ENCODE data around the gene TRIP10.
"Not testable (repeated sequence)": the region's sequence is repeated elsewhere in the genome, so short reads cannot be mapped to it uniquely, and the experiment has no call there.

TRIP10 gene

DNA sequence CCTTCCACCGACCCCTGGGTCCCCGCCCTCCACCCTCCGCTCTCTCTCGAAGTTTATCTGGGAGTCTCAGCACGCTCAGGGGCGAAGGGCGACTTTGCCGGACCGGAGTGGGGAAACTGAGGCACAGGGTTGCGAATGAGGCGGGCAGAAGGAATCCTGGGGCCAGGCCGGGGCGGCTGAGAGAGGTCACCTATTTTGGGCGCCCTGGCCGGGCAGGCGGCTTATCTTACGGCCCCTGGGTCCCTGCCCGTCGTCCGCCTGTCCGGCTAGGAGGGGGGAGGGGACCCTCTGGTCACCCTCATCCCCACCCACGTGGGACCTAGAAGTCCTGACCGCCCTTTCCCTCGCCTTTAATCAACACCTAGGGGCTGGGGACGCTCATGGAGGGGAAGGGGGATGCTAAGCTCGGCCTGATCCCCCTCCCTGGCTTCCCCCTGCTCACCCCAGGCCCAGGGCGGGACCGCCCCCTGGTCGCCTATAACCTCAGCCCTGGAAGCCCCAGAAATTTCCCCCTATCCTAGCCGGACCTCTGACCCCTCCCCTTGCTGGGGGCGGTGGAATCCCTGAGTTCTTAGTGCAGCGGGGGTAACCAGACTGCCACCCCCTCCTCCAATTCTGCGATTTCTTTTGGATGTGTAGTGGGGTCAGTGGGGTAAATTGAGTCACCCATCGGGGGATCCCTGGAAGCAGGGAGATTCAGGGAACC lies 556 bp downstream of the TRIP10 start:
- no peak for DNase-seq (ENCODE audit: low read depth, low spot score)

DNA sequence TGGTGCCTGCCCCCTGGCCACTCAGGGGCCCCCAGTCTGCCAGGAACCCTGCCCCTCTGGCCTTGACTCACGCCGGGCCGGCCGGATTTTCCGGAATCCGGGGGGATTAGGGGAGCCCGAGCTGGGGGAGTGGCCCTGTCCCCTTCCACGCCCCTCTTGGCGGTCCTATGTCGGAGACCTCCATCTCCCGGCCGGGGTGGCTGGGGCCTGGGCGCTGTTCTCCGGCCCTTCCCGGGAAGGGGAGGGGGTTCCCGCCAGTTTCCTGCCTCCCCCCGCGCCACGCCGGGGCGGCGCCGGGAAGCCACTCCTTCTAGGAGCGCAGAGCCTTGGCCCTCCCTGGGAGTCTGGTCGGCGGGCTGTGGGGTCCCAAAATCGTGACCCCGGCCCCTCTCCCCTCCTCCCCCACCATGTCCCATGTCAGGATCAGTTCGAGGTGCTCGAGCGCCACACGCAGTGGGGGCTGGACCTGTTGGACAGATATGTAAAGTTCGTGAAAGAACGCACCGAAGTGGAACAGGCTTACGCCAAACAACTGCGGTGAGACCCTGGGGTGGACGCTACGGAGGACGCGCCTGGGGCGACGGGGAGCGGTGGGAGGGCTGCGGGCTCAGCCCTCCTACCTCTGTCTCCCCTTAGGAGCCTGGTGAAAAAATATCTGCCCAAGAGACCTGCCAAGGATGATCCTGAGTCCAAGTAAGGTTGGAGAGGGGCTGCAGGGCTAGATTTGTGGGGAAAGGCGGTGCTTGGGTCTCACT lies 1.3 kb downstream of the TRIP10 start:
- no peak for DNase-seq (ENCODE audit: low read depth, low spot score)

DNA sequence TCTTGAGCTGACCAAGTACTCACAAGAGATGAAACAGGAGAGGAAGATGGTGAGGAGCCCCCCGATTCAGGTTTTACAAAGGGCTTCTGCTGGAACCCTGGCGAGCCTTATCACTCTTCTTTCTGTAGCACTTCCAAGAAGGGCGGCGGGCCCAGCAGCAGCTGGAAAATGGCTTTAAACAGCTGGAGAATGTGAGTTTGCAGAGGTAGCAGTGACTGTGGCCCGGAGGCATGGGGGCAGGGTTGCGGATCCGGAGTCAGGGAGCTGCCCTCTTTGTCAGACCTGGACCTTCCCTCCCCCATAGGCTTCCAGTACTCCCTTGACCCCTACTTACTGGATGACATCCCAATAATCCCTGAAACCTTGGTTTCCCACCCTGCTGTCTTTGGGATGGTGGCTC lies 3.6 kb downstream of the TRIP10 start:
- no peak for DNase-seq (ENCODE audit: low read depth, low spot score)

DNA sequence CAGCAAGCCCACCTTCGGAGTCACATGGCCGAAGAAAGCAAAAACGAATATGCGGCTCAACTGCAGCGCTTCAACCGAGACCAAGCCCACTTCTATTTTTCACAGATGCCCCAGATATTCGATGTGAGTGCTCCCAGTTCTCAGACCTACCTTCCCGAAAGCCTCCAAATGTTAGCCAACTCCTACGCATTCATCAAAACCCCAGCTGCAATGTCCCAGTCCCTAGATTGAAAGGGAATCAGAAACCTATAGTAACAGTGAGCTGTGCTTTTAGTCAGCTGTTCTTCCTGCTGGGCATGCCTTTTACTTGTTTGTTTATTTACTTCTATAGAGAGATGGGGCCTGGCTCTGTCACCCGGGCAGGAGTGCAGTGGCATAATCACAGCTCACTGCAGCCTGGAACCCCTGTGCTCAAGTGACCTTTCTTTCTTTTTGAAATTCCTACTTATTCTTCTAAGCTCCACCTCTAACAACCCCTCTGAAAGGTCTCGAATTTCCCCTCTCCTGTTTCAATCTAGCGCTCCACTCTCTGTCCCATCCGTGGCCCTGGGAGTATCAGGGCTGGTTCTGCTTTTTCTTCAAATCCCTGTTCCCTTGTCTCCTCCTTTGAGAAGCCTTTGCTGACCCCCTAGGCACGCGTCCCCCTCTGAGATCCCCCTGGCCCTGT lies 4.4 kb downstream of the TRIP10 start:
- no peak for DNase-seq (ENCODE audit: low read depth, low spot score)

DNA sequence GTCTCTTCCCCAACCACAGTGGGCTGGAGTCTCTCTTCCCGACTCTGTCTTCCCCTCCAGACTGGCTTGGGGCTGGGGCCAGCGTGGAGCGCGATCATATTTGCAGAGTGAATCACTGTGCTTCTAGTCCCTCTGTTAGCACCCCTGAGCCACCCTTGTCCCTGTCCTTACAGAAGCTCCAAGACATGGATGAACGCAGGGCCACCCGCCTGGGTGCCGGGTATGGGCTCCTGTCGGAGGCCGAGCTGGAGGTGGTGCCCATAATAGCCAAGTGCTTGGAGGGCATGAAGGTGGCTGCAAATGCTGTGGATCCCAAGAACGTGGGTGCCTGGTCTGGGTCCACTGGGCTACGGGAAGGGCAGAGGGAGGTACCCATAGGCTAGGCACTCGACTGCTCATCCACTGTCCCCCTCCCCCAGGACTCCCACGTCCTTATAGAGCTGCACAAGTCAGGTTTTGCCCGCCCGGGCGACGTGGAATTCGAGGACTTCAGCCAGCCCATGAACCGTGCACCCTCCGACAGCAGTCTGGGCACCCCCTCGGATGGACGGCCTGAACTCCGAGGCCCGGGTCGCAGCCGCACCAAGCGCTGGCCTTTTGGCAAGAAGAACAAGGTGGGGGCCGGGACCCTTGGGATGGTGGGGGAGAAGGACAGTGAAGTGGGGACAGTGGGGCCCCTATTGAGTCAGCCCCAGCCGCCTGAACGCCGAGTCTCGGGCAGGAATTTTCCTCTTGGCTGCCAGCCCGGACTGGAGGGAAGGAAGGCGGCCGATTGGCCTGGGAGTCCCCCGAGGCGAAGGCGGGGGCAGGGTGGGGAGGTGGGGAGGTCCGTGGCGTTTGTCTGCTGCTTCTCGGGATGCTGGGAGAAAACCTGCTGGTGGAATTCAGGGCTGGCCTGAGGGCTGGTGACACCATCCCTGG lies 5.2 kb downstream of the TRIP10 start:
- DNase-seq (ENCODE audit: low read depth, low spot score), result no peak

DNA sequence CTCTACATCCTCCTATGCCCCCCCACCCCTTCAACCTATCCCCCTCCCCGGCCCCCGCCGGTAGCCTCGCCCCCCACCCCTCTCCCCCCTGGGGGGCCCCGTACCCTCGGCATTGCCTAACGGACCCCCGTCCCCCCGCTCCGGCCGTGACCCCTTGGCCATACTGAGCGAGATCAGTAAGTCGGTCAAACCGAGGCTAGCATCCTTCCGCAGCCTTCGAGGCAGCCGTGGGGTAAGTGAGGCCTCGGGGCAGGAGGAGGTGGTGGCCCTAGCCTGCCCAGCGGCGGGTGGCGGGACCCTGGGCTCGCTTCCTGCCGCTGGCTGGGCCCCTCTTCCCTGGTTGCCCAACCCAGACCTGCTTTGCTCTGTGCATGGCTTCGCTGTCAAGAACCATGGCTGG lies 6.5 kb downstream of the TRIP10 start:
- no peak for DNase-seq (ENCODE audit: low read depth, low spot score)

DNA sequence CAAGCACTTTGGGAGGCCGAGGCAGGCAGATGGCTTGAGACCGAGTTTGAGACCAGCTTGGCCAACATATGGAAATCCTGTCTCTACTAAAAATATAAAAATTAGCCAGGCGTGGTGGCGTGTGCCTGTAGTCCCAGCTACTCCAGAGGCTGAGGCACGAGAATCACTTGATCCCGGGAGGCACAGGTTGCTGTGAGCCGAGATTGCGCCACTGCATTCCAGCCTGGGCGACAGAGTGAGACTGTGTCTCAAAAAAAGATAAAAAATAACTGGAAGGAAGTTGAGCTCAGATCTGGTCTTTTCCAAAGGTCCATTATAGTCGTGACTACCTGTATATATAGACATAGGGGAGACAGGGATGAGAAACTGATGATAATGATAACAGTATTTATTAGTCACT lies 9.1 kb downstream of the TRIP10 start:
- DNase-seq (ENCODE audit: low read depth, low spot score), result not testable (repeated sequence)

DNA sequence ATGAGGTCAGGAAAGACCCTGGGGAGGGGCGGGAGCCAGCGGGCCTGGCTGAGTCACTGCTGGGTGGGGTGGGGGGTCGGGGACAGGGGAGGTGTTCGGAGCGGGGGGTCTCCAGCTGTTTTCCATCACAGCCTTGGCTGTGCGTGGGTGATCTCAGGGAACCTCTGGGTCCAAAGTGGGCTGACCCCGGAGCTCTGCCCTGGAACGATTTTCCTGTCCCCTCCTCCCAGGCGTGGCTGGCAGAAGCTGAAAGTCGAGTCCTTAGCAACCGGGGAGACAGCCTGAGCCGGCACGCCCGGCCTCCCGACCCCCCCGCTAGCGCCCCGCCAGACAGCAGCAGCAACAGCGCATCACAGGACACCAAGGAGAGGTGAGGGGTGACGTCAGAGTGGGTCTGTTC lies 10.6 kb downstream of the TRIP10 start:
- DNase-seq (ENCODE audit: low read depth, low spot score), result no peak

DNA sequence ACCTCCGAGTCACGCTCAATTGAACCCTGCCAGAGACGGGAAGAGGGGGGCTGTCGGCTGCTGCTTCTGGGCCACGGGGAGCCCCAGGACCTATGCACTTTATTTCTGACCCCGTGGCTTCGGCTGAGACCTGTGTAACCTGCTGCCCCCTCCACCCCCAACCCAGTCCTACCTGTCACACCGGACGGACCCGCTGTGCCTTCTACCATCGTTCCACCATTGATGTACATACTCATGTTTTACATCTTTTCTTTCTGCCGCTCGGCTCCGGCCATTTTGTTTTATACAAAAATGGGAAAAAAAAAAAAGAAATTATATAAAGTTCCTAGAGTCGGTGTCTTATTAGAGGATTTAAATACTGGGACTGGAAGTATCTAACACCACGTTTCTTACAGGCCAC lies 11.7 kb downstream of the TRIP10 start:
- DNase-seq (ENCODE audit: low read depth, low spot score), result no peak

DNA sequence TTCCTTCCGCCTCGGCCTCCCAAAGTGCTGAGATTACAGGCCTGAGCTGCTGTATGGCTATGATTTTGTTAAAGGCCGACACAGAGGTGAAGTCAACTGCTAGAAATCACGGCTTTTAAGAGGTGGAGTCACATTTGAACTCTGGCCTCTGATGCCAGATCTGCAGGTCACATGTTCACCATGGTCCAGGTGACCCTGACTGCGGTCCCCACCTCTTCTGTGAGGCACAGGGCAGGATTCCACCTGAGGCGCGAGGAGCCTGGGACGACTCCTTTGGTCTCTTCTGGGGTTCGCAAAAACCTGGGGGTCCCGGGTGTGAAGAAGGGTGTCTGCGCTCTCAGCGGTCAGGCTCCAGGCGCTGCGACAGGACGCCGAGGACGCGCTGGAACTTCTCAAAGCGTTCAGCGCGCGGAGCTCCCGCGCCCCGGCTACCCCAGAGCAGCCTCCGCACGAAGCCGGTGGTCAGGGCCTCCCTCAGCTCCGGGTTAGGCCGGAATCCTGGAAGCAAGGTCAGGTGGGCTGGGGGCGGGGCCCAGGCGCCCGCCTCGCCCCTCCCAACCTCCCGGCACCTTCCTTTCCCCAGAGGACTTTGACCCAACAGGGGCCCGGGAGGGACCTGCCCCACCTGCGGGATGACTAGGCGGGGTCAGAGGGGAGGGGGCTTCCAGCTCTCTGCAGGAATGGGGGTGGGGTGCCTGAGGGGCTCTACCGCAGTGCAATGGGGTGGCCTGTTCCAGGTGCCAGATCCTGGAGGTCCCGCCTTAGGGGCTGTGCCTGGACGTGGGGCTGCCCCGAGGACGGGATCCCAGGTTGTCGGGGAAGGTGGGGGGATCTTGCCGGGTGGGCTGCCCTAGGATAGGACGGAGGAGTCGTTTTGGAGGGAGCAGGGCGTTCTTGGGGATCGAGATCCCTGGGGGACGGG lies 13.0 kb downstream of the TRIP10 start:
- DNase-seq (ENCODE audit: low read depth, low spot score), result no peak

DNA sequence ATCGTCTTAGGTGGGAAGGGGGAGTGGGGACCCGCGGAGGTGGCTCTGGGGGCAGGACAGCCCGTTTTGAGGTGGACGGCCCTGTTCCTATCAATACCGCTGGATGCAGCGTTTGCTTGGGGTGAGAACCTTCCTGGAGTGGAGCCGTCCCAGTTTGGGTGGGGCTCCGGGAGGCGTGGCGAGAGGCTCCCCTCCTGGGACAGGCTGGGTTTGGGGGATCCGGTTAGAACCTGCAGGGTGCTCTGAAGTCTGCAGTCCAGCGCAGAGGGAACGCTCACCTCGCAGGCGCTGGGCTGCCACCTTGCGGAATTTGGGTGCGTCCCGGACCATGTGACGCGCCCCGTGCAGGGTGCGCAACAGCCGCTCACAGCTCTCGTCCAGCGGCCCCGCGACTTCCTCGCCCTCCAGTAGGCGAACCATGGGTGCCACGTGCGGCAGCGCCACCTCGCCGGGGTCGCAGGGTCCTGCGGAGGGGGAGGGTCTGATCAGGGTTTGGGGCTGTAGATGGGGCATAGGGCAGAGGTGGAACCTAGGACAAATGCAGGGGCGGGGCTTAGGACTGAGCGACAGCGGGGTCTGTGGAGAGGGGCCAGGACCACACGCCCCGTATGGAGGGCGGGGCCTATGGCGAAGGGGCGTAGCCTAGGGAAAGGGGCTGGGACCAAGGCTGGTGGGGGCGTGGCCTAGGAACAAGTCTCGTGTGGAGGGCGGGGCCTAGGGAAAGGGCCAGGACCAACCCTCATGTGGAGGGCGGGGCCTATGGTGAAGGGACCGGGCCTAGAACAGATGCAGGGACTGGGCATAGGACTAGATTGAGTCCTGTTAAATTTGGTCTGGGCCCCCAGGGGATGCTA lies 13.9 kb downstream of the TRIP10 start:
- no peak for DNase-seq (ENCODE audit: low read depth, low spot score)

DNA sequence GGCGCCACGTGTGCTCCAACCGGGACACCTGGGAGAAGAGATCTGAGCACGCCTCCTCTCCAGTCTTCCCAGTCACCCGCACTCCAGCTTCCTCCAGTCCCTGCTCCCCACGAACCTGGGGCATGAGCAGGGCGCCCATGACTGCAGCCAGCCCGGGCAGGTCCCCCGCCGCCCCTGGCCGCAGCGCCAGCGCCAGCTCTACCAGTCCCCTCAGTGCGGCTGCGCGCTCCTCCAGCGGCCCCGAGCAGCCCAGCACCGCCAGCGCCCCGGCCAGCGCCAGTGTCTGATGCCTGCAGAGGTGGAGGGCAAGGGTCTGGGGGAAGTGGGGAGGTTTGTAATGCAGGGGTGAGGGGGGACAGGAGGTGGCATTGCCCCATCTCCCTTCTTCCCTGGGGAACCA lies 14.7 kb downstream of the TRIP10 start:
- DNase-seq (ENCODE audit: low read depth, low spot score), result no peak

DNA sequence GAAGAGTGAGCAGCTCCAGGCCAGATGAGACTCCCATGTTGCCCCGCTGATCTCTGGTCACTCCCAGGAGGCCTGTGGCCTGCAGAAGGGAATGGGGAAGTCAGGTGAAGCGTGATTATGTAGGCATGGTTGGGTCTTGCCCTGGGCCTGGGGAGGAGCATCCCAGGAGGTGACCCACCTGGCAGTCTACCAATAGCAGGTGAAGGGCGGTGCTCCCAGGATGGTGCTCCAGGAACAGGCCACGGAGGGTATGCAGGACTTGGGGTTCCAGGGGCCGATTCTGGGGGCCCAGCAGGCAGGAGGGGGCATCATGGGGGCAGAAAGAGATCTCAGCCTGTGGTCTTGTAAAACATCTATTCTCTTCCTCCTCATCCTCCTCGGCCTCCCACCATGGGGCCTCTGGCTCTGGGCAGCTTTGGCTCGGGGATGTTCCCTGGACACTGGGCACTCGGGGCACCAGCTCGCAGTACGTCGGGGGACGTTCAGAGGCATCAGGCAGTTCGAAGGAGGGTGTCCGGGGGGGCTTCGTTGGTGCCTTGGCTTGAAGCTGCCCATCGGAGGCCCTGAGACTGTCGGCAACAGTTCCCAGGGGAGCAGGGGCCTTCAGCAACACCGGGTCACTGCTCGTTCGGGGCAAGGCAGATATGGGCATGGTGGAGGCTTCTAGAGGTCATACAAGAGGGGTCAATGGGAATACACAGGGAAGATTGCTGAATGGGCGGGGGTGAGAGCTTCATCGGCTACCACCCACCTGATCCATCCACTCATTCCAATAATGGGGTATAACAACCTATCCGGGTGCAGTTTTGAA lies 15.4 kb downstream of the TRIP10 start:
- DNase-seq (ENCODE audit: low read depth, low spot score), result no peak

DNA sequence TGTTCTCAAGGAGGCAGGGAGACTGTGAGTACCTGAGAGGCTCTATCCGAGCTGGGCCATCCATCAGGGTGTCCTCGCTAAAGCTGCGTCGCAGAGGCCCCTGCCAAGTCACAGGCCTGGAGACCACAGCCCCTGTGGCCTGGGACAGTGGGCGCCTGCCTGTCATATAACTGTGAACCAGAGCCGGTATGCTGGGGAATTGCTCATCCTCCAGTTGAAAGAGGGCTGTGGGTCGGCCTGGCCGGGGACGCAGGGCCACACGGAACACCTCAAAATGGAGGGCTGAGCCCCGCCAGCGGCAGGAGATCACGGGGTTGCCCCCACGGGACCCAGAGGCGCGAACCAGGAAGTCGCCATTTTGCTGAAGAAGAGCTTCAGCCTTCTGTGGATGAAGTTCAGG lies 21.1 kb downstream of the TRIP10 start:
- no peak for DNase-seq (ENCODE audit: low read depth, low spot score)

DNA sequence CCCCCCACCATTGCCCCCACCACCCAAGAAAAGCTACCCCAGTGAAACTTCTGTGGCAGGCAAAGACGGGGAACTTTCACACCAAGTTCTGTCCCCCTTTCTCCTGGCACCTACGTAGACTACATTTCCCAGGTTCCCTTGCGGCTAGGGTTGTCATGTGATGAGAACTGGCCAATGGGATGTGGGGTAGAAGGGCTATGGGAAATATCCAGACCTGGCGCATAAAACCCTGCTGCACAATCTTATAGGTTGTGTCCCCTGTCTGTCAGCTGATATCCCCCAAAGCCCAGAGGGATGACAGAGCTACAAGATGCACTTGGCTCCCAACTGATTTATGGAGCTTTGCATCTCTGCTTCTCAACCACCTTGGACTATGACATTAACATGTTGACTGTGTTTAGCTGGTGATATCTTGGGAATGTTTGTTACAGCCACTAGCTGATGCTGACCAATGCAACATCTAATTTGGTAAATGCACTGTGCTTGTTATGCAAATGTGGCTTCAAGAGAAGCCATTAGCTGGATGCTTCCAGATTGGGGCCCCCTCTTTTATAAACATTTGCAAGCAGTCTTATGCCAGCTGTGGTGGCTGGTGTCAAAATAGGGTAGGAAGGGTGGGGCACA lies 21.7 kb downstream of the TRIP10 start:
- no peak for DNase-seq (ENCODE audit: low read depth, low spot score)

DNA sequence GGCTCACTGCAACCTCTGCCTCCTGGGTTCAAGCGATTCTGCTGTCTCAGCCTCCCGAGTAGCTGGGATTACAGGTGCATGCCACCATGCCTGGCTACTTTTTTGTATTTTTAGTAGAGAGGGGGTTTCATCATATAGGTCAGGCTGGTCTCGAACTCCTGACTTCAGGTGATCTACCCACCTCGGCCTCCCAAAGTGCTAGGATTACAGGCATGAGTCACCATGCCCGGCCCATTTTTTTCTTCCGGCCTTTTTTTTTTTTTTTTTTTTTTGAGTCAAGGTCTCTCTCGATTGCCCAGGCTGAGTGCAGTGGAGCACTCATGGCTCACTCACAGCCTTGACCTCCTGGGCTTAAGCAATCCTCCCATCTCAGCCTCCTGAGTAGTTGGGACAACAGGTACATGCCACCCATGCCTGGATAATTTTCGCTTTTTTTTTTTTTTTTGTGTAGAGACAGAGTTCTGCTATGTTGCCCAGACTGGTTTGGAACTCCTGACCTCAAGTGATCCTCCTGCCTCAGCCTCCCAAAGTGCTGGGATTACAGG lies 22.8 kb downstream of the TRIP10 start:
- not testable (repeated sequence) for DNase-seq (ENCODE audit: low read depth, low spot score)

DNA sequence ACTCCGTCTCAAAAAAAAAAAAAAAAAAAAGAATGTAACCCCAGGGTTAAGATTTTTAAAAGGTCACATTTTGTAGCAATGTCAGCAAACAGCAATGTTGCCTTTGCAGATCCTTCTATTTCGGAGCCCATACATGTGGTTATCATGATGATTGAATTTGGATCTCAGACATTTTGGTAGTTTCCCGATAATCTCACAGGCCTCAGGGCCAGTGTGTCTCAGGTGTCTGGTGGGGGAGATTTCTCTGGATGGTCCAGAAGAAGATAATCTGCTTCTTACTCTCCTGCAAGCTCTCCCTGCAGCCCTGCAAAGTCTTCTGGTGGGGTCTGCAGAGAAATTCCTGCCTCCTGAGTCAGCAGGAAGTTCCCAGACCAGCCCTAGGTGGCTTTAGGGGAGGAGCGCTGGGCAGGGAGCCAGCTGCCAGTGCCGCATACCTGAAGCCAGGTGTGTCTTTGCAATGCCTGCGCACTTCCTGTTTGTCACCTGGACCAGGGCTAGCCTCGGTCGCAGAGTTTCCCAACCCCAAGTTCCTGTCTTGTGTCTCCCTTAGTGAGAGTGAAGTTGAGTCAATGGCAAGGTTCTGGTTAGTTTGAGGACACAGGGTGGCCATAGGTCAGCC lies 26.4 kb downstream of the TRIP10 start:
- DNase-seq (ENCODE audit: low read depth, low spot score), result peak; percentile 89

Data from iPS DF 19.7 (cell line).